ENCODE results near the gene PCAT6. TPM values are rescaled to one million over a fixed set of nuclear protein-coding genes. Genes with fewer than 3 reads are reported as not detected.

The PCAT6 gene
- total RNA-seq, 2 experiments from 2014 or later: 0.37 to 0.43 TPM

GRCh38 chr1:202858331-202858730, 47.6 kb downstream of the PCAT6 start:
- intact Hi-C loops (cut with micrococcal nuclease): no loop called here
- Mint-ChIP-seq H3K9me3 (no peaks in the 10 kb centered on the region), H3K4me3 (no peak overlapping the region), H3K27me3 (ENCODE audit: low read depth) (peaks cover 32% of the 10 kb centered on the region), H3K4me1 (ENCODE audit: low read depth) (peaks cover 8% of the 10 kb centered on the region), H3K27ac (no peak overlapping the region), H3K36me3 (ENCODE audit: low read depth) (no peaks in the 10 kb centered on the region)
- no peak for DNase-seq
- CTCF ChIA-PET: interaction anchor here (0.6 kb wide), 1 partner anchor 81 kb away, joined by 3 read pairs; no protein-coding TSS in a partner anchor

GRCh38 chr1:202858789-202859414, 48.1 kb downstream of the PCAT6 start:
- Mint-ChIP-seq H3K4me1 (ENCODE audit: low read depth) (peaks cover 8% of the 10 kb centered on the region), H3K27ac (no peak overlapping the region), H3K4me3 (no peak overlapping the region), H3K36me3 (ENCODE audit: low read depth) (no peaks in the 10 kb centered on the region), H3K9me3 (no peaks in the 10 kb centered on the region), H3K27me3 (ENCODE audit: low read depth) (peaks cover 38% of the 10 kb centered on the region)
- DNase-seq: no peak
- CTCF ChIA-PET: interaction anchor here (0.6 kb wide), 1 partner anchor 81 kb away, joined by 3 read pairs; no protein-coding TSS in a partner anchor
- intact Hi-C loops (cut with micrococcal nuclease): no loop called here

GRCh38 chr1:202860744-202861419, 50.1 kb downstream of the PCAT6 start:
- CTCF ChIA-PET: interaction anchor here (0.6 to 0.8 kb wide), 2 partner anchors 77 to 406 kb away, joined by 3 read pairs; no protein-coding TSS in a partner anchor

More at GRCh38 chr1:202860744-202861419, 50.1 kb downstream of the PCAT6 start:
- Mint-ChIP-seq H3K9me3 (no peaks in the 10 kb centered on the region), H3K4me3 (peak overlapping the region; percentile 77), H3K4me1 (ENCODE audit: low read depth) (peaks cover 8% of the 10 kb centered on the region), H3K36me3 (ENCODE audit: low read depth) (no peaks in the 10 kb centered on the region), H3K27ac (no peak overlapping the region), H3K27me3 (ENCODE audit: low read depth) (peaks cover 53% of the 10 kb centered on the region)
- intact Hi-C loops (cut with micrococcal nuclease): no loop called here
- DNase-seq: peak; percentile 48

Other genes with a start within 250 kb of the PCAT6 start
- gene SYT2, start 100.5 kb upstream of the PCAT6 start, total RNA-seq: not detected
- 10 to 100 TPM; 16.8 to 18.2 TPM for gene KDM5B, start 2.5 kb upstream of the PCAT6 start, total RNA-seq
- 1 to 10 TPM; 5.9 to 6.2 TPM for gene RABIF, start 78.2 kb downstream of the PCAT6 start, total RNA-seq
- 10 to 100 TPM; 42.5 to 42.6 TPM for gene KLHL12, start 116.3 kb downstream of the PCAT6 start, total RNA-seq
- gene ADIPOR1, start 147.4 kb downstream of the PCAT6 start, total RNA-seq: 10 to 100 TPM; 75.5 to 77.0 TPM
- 10 to 100 TPM; 13.5 to 14.1 TPM for gene CYB5R1, start 156.3 kb downstream of the PCAT6 start, total RNA-seq
- 10 to 100 TPM; 80.3 to 90.6 TPM for gene TMEM183A, start 196.4 kb downstream of the PCAT6 start, total RNA-seq
- gene PPFIA4, start 215.5 kb downstream of the PCAT6 start, total RNA-seq: 1 to 10 TPM; 4.5 to 6.5 TPM